Rectal smooth muscle tissue (tissue), 1 donor: ENCODE measurements around the gene DENR.
"Not testable (repeated sequence)": the region's sequence is repeated elsewhere in the genome, so short reads cannot be mapped to it uniquely, and the experiment has no call there.

ENCODE experiments used
- H3K27ac ChIP-seq: one replicate; pipeline ENCODE4 v1.7.0; 2013; ENCODE audit warnings: low read depth, low read length, inconsistent platforms
- H3K27me3 ChIP-seq: one replicate; pipeline ENCODE4 v1.7.0; 2013; ENCODE audit warnings: low read length; ENCODE audit not compliant: control insufficient read depth, insufficient read depth
- H3K36me3 ChIP-seq: one replicate; pipeline ENCODE4 v1.7.0; 2013; ENCODE audit warnings: low read length; ENCODE audit not compliant: control insufficient read depth, insufficient read depth
- H3K4me1 ChIP-seq: one replicate; pipeline ENCODE4 v1.7.0; 2013; ENCODE audit warnings: low read length; ENCODE audit not compliant: control insufficient read depth, insufficient read depth
- H3K4me3 ChIP-seq: one replicate; pipeline ENCODE4 v1.7.0; 2013; ENCODE audit warnings: low read length
- H3K9ac ChIP-seq: one replicate; pipeline ENCODE4 v1.7.0; 2013; ENCODE audit warnings: low read length

The DENR gene

GRCh38 chr12:122752464-122753318 is at the start of gene DENR:
DENR (plus strand) TSS chr12:122752824; CDS start chr12:122753702, 878 bp downstream.
- H3K4me3 ChIP-seq, result peak within 1 kb of the TSS; percentile 86
- H3K36me3 ChIP-seq, result peaks cover 3% of the 10 kb centered on the region
- peak within 1 kb of the TSS; percentile 85 for H3K9ac ChIP-seq
- H3K4me1 ChIP-seq, result peaks cover 8% of the 10 kb centered on the region
- H3K27ac ChIP-seq, result peak within 1 kb of the TSS; percentile 73
- no peaks in the 10 kb centered on the region for H3K27me3 ChIP-seq

GRCh38 chr12:122702890-122703611 is 49.6 kb upstream of the DENR start, which contains the start of gene HCAR2:
HCAR2 (minus strand) TSS chr12:122703357; CDS start chr12:122703283, 74 bp downstream.
- H3K27ac ChIP-seq, H3K9ac ChIP-seq, H3K36me3 ChIP-seq, H3K4me1 ChIP-seq, H3K27me3 ChIP-seq, H3K4me3 ChIP-seq: not testable (repeated sequence)

GRCh38 chr12:122703841-122704240 is 48.8 kb upstream of the DENR start:
- H3K27ac ChIP-seq, H3K9ac ChIP-seq, H3K4me3 ChIP-seq, H3K4me1 ChIP-seq, H3K27me3 ChIP-seq, H3K36me3 ChIP-seq: not testable (repeated sequence)

GRCh38 chr12:122709287-122709686 is 43.3 kb upstream of the DENR start:
- not testable (repeated sequence) for H3K4me1 ChIP-seq, H3K9ac ChIP-seq, H3K4me3 ChIP-seq, H3K36me3 ChIP-seq, H3K27me3 ChIP-seq, H3K27ac ChIP-seq

- H3K27me3 ChIP-seq, H3K4me3 ChIP-seq, H3K36me3 ChIP-seq, H3K27ac ChIP-seq, H3K9ac ChIP-seq, H3K4me1 ChIP-seq: not testable (repeated sequence)
Measured at GRCh38 chr12:122710341-122710740, 42.3 kb upstream of the DENR start.

GRCh38 chr12:122711266-122711665 is 41.4 kb upstream of the DENR start:
- not testable (repeated sequence) for H3K27ac ChIP-seq, H3K4me3 ChIP-seq, H3K27me3 ChIP-seq, H3K36me3 ChIP-seq, H3K4me1 ChIP-seq, H3K9ac ChIP-seq

GRCh38 chr12:122713491-122714188 is 39.0 kb upstream of the DENR start:
- not testable (repeated sequence) for H3K27ac ChIP-seq, H3K4me3 ChIP-seq, H3K27me3 ChIP-seq, H3K9ac ChIP-seq, H3K36me3 ChIP-seq, H3K4me1 ChIP-seq

- not testable (repeated sequence) for H3K4me1 ChIP-seq, H3K4me3 ChIP-seq, H3K36me3 ChIP-seq, H3K27ac ChIP-seq, H3K9ac ChIP-seq, H3K27me3 ChIP-seq
Measured at GRCh38 chr12:122715211-122715610, 37.4 kb upstream of the DENR start.

GRCh38 chr12:122716658-122717057 is 36.0 kb upstream of the DENR start, which contains the start of gene HCAR3:
HCAR3 (minus strand) TSS chr12:122716811; CDS start chr12:122716737, 74 bp downstream.
- not testable (repeated sequence) for H3K27me3 ChIP-seq, H3K36me3 ChIP-seq, H3K27ac ChIP-seq, H3K9ac ChIP-seq, H3K4me1 ChIP-seq, H3K4me3 ChIP-seq

GRCh38 chr12:122721057-122721545 is 31.5 kb upstream of the DENR start:
- Histone ChIP-seq H3K27ac (no peak overlapping the region), H3K4me3 (no peak overlapping the region), H3K9ac (no peak overlapping the region), H3K27me3 (no peaks in the 10 kb centered on the region), H3K4me1 (no peaks in the 10 kb centered on the region), H3K36me3 (no peaks in the 10 kb centered on the region)

GRCh38 chr12:122722387-122722786 is 30.2 kb upstream of the DENR start:
- Histone ChIP-seq H3K9ac (no peak overlapping the region), H3K27me3 (no peaks in the 10 kb centered on the region), H3K36me3 (no peaks in the 10 kb centered on the region), H3K4me3 (no peak overlapping the region), H3K4me1 (no peaks in the 10 kb centered on the region), H3K27ac (no peak overlapping the region)

- H3K36me3 ChIP-seq, result no peaks in the 10 kb centered on the region
- no peak overlapping the region for H3K27ac ChIP-seq
- no peak overlapping the region for H3K4me3 ChIP-seq
- H3K4me1 ChIP-seq, result no peaks in the 10 kb centered on the region
- no peak overlapping the region for H3K9ac ChIP-seq
- H3K27me3 ChIP-seq, result no peaks in the 10 kb centered on the region
Measured at GRCh38 chr12:122724641-122725243, 27.9 kb upstream of the DENR start.
